GM18511 (cell line): ENCODE data around the gene FOSL1.

Experiments
- ATAC-seq: cut with Tn5 transposase; IDR thresholded peaks from one replicate; pipeline ENCODE4 v1.9.1; 2021; ENCODE audit warnings: mild to moderate bottlenecking, moderate library complexity; ENCODE audit not compliant: unreplicated experiment

FOSL1 gene

DNA sequence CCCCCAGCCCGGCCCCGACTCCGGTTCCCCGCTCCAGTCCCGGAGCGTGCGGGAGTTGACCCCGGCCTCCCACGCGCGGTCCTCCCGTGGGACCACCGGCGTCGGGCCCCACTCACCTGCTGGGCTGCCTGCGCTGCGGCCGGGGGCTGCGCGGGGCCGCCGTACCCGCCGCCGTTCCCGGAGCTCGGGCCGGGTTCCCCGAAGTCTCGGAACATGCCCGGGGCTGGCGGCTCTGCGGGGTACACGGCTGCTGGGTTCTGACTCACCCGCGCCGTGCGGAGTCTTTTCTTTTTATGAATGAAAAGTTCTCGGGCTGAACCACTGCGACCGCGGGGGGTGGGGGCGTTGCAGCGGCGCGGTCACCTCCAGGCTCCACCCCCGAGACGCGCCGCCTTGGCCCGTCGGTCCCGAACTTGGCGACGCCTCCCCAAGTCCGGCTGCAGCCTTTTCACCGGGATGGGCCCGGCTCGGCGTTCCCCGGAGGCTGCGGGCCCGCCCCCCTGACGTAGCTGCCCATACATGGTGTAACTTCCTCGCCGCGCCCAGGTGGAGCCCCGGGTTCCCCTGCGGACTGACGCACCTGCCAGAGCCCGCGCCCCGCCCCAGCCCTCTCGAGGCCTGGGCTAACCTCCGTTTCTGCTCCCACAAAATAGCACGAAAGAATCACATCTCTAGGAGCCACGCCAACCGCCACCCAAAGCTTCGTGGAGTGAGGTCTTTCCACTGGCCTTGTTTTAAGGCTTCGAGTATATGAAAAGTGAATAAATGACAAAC, at the start of gene FOSL1:
TSS of gene FOSL1 (minus strand) at position 264 of the 774 bp plus-strand sequence. CDS start at position 215, 49 bp downstream.
- ATAC-seq, result peak; percentile 84

DNA sequence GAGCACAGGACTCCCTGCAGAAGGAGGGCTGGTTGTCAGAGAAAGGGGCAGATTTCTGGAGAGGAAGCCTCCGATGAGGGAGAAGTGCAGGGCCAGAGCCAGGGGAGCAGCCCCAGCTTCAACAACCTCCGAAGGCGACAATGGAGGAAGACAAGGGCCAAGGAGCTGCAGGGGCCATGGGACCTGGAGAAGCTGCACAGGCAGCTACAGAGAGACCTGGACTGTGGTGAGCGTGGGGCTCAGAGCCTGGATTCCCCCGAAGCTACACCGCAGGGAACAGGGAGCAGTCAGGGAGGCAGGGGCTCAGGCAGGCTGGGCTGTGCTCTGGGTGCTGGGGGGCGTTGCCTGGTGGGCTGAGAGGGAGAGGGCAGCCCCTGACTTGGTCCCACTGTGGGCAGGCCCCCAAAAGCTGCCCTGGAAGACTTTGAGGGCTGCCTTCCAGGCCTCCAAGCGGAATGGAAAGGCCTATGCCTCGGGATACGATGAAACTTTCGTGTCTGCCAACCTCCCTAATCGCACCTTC, 47.5 kb upstream of the FOSL1 start:
- no peak for ATAC-seq

DNA sequence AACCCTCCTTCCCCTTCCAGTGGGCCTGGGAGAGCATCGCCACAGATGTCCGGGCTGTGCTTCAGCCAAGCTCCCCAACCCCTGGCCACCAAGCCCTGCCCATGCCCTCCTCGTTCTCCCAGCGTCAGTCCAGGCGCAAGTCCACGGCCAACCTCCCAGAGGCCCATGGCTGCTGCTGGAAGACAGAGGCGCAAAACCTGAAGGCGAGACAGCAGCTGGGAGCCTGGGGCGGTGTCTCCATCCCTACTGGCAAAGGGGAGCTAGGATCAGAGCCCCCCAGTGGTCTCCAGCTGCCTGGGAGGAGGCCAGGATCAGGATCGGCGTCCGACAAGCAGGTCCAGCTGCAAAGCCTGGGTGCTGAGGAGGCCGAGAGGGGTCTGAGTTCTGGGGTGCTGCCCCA, 46.9 kb upstream of the FOSL1 start:
- ATAC-seq, result no peak

DNA sequence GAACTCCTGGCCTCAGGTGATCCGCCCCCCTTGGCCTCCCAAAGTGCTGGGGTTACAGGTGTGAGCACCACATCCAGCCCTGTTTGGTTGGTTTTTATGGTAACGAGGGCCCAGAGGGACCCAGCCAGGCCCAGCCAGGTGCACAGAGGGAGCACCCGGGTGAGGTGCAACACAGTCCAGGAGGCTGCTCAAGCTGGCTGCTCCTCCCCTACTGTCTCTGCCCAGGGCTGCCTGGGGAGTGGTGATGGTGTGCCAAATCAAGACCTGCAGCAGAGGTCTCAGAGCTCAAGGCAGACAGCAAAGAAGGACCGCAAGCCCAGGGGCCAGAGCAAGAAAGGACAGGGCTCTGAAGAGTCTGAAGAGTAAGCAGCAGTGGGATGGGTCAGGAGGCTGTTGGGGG, 46.5 kb upstream of the FOSL1 start:
- ATAC-seq, result no peak

DNA sequence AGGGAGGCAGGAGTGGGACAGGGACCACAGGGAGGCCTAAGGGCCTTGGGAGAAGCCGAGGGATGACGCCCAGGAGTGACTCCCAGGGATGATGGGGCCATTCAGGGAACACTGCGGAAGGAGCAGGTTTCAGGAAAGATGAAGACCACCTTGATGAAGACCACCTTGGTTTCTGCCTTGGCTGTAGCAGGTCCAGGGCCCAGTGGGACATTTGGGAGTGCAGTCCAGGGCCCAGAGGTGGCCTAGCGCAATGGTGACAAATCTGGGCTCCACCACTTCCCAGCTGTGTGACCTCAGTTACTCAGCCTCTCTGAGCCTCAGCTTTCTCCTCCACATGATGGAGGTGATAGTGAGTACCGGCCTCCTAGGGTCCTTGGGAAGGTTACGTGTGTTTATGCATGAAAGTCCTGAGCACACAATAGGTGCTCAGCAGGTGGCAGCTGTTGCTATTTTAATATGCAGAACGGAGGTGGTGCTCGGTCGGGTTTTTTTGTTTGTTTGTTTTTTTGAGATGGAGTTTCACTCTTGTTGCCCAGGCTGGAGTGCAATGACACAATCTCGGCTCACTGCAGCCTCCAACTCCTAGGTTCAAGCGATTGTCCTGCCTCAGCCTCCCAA, 45.9 kb upstream of the FOSL1 start:
- no peak for ATAC-seq

DNA sequence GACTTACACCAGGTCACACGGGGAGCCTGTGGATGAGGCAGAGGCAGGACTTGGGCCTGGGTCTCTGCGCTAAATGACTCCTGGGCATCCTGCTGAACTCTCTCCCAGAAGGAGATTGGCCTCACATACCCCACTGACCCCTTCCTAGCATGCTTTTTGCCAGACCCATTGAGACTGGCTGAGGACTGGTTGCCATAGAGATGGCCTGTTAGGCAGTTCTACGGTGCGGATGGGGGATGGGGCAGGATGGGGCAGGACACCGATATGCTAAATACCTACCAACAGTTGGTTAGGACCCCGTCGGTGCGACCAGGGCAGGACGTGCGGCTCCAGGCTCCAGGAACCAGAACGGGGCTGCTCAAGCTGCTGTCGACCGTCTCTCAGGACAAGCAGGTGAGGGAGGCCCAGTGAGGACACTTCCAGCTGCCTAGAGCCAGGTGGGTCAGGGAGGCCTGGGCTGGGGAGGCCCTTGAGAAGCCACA, 45.3 kb upstream of the FOSL1 start, which contains the start of gene TSGA10IP:
TSS of gene TSGA10IP (plus strand) at position 51 of the 482 bp plus-strand sequence. CDS start at position 247, 196 bp downstream.
- no peak for ATAC-seq

DNA sequence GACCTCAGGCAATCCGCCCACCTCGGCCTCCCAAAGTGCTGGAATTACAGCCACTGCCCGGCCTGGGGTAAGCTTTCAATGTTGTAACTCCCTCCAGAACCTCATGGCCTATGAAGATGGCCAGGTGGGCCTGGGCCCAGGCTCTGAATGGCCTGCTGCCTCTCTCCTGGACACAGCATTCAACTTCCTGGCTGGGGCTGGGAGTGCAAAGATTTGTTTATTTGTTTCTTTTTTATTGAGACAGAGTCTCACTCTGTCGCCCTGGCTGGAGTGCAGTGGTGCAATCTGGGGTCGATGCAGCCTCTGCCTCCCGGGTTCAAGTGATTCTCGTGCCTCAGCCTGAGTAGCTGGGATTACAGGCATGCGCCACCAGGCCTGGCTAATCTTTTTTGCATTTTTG, 44.6 kb upstream of the FOSL1 start:
- ATAC-seq, result no peak

DNA sequence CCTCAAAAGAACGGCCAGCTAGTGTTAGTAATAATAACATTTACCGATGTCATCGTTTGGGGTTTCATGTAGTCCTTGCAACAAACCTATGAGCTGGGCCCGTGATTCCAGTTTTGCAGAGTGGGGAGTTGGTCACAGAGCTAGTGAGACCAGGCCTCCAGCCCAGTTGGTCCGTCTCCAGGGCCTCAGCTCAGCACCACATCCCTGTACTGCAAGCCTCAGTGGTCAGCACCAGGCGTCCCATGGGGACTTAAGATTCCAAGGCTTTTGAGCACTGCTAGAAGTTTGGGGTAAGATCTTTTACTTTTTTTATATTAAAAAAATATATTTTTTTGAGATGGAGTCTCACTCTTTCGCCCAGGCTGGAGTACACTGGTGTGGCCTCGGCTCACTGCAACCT, 44.0 kb upstream of the FOSL1 start:
- ATAC-seq, result no peak

DNA sequence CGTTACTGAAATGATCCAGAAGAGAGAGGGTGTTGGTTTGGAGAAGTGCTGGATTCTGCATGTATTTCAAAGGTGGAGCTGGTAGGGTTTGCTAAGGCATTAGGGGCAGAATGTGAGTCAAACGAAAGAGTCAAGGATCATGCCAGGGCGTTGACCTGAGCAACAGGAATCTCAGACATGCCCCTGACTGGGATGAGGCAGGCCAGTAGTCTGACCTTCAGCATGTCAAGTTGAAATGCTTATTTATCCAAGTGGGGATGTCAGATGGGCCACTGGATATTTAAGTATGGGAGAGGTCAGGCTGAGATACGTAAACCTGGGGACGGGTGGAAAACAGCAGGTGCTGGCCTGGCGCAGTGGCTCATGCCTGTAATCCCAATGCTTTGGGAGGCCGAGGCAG, 42.3 kb upstream of the FOSL1 start:
- no peak for ATAC-seq

DNA sequence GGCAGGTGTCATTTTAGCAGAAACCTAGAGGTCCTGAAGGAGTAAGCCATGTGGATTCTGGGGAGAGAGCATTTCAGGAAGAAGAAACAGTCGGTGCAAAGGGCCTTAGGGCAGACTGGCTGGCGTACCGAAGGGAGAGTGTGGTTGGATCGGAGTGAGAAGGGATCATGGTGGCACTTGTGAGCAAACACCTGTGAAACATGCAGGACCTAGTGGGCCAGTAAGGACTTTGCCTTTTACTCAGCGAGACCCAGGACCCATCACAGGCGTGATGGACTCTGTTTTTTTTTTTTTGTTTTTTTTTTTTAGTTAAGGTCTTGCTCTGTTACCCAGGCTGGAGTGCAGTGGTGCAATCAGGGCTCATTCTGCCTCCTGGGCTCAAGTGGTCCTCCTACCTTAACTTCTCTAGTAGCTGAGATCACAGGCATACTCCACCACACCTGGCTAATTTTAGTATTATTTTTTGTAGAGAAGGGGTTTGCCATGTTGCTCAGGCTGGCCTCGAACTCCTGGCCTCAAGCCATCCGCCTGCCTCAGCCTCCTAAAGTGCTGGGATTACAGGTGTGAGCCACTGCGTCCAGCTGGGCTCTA, 41.6 kb upstream of the FOSL1 start:
- no peak for ATAC-seq

DNA sequence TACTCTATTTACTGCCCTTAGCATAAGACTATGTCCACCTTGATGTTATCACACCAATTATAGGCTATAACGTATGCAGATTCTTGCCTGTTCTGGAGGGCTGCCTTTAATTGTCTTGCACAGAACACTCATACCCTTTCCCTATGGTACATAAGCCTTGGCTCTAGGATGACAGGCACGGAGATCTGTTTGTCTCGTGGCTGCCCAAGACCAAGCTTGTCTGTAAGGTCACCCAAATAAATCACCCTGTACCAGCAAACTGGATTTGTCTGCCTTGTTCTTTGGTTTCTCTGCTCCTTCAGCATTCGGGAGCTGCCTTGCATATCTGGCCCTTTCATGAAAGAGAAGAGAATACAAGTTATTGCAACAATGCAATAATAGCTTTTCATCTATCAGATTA, 37.6 kb upstream of the FOSL1 start:
- ATAC-seq, result no peak

DNA sequence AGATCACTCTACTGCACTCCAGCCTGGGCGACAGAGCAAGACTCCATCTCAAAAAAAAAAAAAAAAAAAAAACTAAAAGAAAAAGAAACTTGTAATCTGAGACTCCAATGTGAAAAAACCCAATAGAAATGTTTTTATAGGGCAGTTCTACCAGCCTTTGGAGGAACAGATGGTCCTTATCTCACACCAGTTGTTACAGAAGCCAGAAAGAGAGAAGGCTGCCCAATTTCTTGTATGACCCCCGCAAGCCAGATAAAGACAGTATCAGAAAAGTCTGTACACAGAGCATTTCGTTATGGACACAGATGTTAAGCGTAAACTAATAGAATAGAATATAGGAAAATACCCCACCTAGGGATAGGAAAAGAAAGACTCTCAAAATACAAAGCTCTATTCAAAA, 33.8 kb upstream of the FOSL1 start:
- ATAC-seq, result no peak

DNA sequence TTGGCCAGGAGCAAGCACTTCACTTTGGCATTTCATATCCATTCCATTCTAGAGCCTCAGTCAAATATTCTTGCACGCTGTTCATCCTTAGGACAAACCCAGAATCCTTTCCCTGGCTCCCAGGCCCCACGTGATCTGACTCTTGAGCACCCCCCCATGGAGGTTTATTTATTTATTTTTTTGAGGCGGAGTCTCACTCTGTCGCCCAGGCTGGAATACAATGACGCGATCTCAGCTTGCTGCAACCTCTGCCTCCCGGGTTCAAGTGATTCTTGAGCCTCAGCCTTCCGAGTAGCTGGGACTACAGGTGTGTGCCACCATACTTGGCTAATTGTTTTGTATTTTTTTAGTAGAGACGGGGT, 32.4 kb upstream of the FOSL1 start:
- no peak for ATAC-seq

DNA sequence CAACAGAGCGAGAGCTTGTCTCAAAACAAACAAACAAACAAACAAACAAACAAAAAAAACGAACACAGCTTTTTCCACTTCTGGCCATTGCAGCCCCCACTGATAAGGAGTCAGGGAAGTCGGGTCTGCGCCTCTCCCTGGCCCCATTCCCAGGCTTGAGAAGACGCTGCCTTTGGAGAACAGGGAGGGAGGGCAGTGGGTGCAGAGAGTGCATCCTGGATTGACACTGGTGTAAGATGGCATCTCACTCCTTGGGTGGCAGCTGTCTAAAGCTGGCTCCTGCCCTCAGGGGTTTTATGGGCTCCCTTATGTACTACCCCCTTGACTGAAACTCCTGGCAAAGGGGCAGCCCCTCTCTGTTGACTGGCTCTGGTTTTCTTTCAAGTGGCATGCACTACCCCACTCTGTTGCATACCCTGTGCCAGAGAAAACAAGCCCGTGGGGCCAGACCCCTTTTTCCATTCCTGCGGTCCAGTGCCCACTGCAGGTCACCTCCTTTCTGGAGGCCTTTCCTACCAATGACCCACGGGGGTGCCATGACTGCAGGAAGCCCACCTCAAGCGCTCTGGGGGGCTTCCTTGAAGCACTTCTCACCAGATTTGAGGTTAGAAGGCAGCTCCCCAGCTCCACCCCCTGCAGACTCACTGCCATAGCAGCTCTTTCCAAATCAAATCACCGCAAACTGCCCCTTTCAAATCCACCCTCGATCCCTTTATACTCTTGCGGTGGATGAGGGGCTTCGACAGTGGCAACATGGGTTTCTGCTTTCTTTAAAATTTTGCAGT, 31.8 kb upstream of the FOSL1 start:
- no peak for ATAC-seq

DNA sequence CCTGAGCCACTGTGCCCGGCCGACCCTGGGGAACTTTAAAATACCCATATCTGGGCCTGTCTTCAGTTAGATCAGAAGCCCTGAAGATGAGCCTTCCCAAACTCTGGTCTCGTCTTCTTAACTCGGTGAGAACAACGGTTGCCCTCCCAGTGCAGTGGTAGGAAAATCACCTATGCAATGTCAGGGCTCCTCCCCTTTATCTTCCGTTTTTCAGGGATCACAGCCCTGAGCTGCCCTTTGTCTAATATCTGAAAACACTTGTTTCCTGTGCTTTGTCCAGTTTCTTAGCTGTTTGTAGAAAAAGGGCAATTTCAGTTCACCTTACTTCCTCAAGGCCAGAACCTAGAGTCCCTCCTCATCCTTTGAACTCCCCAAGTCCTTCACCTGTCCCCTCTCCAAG, 28.5 kb upstream of the FOSL1 start:
- ATAC-seq, result no peak

DNA sequence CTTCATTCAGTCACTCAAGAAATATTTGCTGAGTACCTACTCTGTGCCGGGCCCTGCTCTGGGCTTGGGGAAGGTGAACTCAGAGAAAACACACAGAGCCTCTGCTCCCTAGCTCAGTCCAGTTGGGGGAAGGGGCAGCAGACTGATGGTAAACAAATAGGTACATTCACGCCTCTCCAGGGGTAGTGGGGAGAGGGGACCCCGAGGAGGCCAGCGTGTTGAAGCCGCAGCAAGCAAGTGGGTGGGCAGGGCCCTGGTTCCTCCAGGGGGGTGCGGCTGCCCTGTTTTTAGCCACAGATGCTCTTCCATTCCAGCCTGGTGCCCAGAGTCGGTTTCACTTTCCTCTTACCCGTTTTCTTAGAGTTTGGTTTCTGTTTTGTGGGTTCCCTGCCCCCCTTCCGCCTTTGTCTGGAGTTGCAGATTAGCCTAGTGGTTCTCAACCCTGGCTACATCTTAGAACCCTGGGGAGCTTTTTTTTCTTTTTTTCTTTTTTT, 27.8 kb upstream of the FOSL1 start:
- ATAC-seq, result peak; percentile 76

DNA sequence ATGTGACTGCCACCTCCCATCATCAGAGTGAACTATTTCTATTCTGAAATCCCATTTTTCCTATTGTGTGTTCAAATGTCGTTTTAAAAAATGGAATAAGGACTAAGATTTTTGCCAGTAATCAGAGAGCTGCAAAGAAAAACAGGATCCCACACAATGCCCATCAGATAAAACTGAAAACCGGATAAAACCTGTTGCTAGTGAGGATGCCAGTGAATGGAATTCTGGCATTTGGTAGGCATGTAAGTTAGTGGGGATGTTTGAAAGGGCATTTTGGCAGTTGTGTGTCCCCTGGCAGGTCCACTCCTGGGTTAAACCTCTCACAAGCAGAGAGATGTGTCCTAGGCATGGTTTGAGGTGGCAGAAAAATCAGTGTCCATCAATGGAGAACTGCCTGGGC, 25.2 kb upstream of the FOSL1 start:
- no peak for ATAC-seq

DNA sequence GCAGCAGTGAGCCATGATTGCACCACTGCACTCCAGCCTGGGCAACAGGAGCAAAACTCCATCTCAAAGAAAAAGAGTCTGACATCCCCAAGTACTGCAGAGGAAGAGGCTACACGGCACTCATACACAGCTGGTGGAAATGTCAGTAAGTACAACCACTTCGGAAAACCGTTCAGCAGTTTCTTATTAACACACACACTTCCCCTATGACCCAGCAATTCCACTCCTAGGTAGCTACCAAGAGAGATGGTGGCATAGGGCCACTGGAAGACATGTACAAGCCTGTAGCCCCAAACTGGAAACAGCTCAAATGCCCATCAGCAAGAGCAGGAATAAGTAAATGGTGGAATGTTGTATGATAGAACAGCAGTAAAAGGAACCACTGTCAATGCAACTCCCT, 22.4 kb upstream of the FOSL1 start:
- ATAC-seq, result no peak

DNA sequence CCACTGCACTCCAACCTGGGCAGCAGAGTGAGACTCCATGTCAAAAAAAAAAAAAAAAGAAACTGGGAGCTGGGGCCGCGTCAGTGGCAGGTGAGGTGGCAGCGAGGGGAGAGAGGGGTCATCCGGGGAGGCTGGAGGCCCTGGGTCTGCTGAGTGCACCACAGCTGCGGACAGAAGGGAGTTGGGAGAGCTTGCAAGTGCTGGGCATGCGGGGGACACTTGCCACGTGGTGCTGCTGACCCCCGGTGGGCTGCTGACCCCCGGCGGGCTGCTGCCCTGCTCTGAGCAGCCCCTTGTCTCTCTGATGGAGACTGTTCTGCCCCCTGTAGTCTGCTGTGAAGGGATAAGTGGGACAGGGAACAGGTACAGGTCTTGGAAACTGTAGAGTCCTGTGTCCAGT, 21.7 kb upstream of the FOSL1 start:
- no peak for ATAC-seq

DNA sequence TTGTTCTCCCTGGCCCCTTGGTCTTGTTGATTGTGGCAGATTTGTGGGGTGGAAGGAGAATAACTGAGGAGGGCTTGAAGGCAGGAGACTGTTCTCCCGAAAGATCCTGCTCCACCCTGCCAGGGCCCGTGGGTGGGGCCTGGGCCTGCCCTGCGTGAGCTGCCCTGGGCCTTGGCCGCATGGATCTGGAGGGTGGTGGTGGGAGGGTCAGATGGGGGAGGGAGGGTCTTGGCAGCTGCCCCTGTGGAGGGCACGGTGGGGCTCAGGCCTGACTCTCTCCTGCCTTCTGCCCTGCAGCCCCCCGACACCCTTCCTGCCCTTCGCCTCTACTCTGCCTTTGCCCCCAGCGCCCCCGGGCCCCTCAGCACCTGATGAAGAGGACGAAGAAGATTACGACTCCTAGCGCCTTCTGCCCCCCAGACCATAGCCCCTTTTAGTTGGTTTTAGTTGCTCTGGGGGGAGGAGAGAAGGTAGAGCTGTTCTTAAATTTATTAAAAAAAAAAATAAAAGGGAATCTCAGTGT, 20.9 kb upstream of the FOSL1 start:
- ATAC-seq, result no peak

DNA sequence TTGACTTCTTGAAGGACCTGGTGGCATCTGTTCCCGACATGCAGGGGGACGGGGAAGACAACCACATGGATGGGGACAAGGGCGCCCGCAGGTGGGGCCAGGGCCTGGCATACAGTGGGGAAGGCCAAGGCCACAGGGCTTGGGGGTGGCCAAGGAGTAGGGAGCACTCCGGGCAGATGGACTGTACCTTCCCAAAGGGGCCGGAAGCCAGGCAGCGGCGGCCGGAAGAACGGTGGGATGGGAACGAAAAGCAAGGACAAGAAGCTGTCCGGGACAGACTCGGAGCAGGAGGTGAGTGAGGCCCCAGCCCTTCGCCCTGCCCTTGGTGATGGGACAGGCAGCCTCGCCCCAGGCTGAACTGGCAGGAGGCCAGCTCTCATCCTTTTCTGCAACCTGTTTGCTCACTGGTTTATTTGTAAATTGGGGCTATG, 20.2 kb upstream of the FOSL1 start:
- ATAC-seq, result no peak
